AG09319 (cell line): Measurements from ENCODE around the gene MEIS1.

Source experiments
- DNase-seq: peaks from one replicate; pipeline ENCODE4 v3.0.0-alpha.2; 2010; ENCODE audit warnings: low read depth; ENCODE audit errors: extremely low read depth
- TF ChIP-seq, protein P1 (sequence below): IDR thresholded peaks from 2 replicates; pipeline ENCODE4 v1.5.1; 2011; ENCODE audit warnings: low read depth, mild to moderate bottlenecking, inconsistent platforms, low read length, moderate library complexity

Gene MEIS1

GRCh38 chr2:66535574-66536289 lies 100.8 kb downstream of the MEIS1 start:
- TF ChIP-seq, protein P1, sequence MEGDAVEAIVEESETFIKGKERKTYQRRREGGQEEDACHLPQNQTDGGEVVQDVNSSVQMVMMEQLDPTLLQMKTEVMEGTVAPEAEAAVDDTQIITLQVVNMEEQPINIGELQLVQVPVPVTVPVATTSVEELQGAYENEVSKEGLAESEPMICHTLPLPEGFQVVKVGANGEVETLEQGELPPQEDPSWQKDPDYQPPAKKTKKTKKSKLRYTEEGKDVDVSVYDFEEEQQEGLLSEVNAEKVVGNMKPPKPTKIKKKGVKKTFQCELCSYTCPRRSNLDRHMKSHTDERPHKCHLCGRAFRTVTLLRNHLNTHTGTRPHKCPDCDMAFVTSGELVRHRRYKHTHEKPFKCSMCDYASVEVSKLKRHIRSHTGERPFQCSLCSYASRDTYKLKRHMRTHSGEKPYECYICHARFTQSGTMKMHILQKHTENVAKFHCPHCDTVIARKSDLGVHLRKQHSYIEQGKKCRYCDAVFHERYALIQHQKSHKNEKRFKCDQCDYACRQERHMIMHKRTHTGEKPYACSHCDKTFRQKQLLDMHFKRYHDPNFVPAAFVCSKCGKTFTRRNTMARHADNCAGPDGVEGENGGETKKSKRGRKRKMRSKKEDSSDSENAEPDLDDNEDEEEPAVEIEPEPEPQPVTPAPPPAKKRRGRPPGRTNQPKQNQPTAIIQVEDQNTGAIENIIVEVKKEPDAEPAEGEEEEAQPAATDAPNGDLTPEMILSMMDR, result no peak
- DNase-seq, result no peak

DNA sequence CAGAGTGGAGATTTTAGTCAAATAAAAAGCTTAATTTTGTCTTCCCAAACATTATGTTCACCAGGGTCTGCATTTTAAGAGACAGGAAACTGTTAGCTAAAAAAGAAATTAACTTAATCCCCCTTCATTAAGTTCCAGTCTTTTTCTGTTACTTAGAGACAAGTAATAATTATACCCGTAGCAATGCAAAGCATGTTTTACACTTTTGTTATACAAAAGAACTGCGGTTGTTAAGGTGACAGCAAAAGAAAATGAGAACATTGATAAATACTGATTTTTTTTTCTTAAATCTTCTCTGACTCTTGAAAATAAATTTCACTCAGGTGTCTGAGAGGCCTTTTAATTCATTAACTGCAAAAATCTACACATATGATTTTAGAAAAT lies 101.4 kb downstream of the MEIS1 start:
- DNase-seq, result no peak
- TF ChIP-seq, protein P1, result no peak

DNA sequence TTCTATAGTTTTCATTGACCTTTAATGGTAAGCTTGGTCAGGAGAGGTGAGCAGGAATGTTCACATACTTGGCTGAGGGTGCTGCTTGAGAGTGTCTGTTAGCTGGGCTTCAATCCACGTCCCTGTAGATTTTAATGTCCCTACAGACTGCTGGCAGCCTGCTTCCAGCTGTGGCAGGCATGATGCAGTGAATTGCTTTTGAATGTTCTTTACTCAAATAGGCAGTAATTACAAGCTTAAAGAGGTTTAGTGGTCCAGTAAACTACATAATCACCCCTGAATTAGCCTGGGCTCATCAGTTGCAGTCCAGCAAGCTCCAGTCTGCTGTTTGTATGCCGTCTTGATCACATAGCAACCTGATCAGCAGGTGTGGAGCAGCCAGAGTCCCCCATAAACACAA lies 102.1 kb downstream of the MEIS1 start:
- TF ChIP-seq, protein P1, result no peak
- no peak for DNase-seq

- TF ChIP-seq, protein P1, result no peak
- DNase-seq, result no peak
These were observed 103.4 kb downstream of the MEIS1 start for GRCh38 chr2:66538291-66538690.

- TF ChIP-seq, protein P1, result no peak
- no peak for DNase-seq
These were observed 104.5 kb downstream of the MEIS1 start for GRCh38 chr2:66539452-66539851.

- TF ChIP-seq, protein P1, result no peak
- no peak for DNase-seq
These were observed 106.7 kb downstream of the MEIS1 start for GRCh38 chr2:66541646-66542045.

GRCh38 chr2:66543257-66543767 lies 108.4 kb downstream of the MEIS1 start:
- DNase-seq, result no peak
- TF ChIP-seq, protein P1, result no peak
